Measurements from ENCODE around the gene PPP1R9A.
A peak's percentile ranks its signal among the peaks of the same experiment; 100 is the strongest.

The PPP1R9A gene

GRCh38 chr7:94907026-94907810 is at the start of gene PPP1R9A:
TSS of gene PPP1R9A (plus strand) at chr7:94907594. CDS start at chr7:94910114, 2,520 bp downstream.
- no peaks in the 10 kb centered on the region for H3K9me3 ChIP-seq (ENCODE audit: control insufficient read depth, insufficient read depth, low read length)
- H3K4me1 ChIP-seq (ENCODE audit: insufficient read depth, low read length), result peaks cover 5% of the 10 kb centered on the region; the same call in 1 of the 2 replicates
- no peaks in the 10 kb centered on the region for H3K36me3 ChIP-seq (ENCODE audit: insufficient read depth, low read length)
- peak within 1 kb of the TSS; percentile 85 for H3K9ac ChIP-seq (ENCODE audit: low read depth, low read length)

- H3K9me3 ChIP-seq (ENCODE audit: control insufficient read depth, insufficient read depth, low read length), result no peaks in the 10 kb centered on the region
- H3K9ac ChIP-seq (ENCODE audit: low read depth, low read length), result no peak overlapping the region
- H3K36me3 ChIP-seq (ENCODE audit: insufficient read depth, low read length), result no peaks in the 10 kb centered on the region
- H3K4me1 ChIP-seq (ENCODE audit: insufficient read depth, low read length), result no peaks in the 10 kb centered on the region
These were observed 36.3 kb upstream of the PPP1R9A start for GRCh38 chr7:94871132-94871531.

GRCh38 chr7:94873239-94873638 is 34.2 kb upstream of the PPP1R9A start:
- peaks cover 2% of the 10 kb centered on the region; the same call in 1 of the 2 replicates for H3K9me3 ChIP-seq (ENCODE audit: control insufficient read depth, insufficient read depth, low read length)
- no peaks in the 10 kb centered on the region for H3K36me3 ChIP-seq (ENCODE audit: insufficient read depth, low read length)
- no peaks in the 10 kb centered on the region for H3K4me1 ChIP-seq (ENCODE audit: insufficient read depth, low read length)
- H3K9ac ChIP-seq (ENCODE audit: low read depth, low read length), result no peak overlapping the region

GRCh38 chr7:94874036-94874785 is 33.2 kb upstream of the PPP1R9A start:
- no peaks in the 10 kb centered on the region for H3K4me1 ChIP-seq (ENCODE audit: insufficient read depth, low read length)
- peaks cover 7% of the 10 kb centered on the region; the same call in 1 of the 2 replicates for H3K9me3 ChIP-seq (ENCODE audit: control insufficient read depth, insufficient read depth, low read length)
- H3K36me3 ChIP-seq (ENCODE audit: insufficient read depth, low read length), result no peaks in the 10 kb centered on the region
- H3K9ac ChIP-seq (ENCODE audit: low read depth, low read length), result no peak overlapping the region

GRCh38 chr7:94875201-94875600 is 32.2 kb upstream of the PPP1R9A start:
- no peak overlapping the region for H3K9ac ChIP-seq (ENCODE audit: low read depth, low read length)
- peaks cover 7% of the 10 kb centered on the region; the same call in 1 of the 2 replicates for H3K9me3 ChIP-seq (ENCODE audit: control insufficient read depth, insufficient read depth, low read length)
- no peaks in the 10 kb centered on the region for H3K36me3 ChIP-seq (ENCODE audit: insufficient read depth, low read length)
- no peaks in the 10 kb centered on the region for H3K4me1 ChIP-seq (ENCODE audit: insufficient read depth, low read length)

GRCh38 chr7:94877731-94878670 is 29.4 kb upstream of the PPP1R9A start:
- Histone ChIP-seq H3K9me3 (ENCODE audit: control insufficient read depth, insufficient read depth, low read length) (peaks cover 7% of the 10 kb centered on the region; the same call in 1 of the 2 replicates), H3K4me1 (ENCODE audit: insufficient read depth, low read length) (no peaks in the 10 kb centered on the region), H3K36me3 (ENCODE audit: insufficient read depth, low read length) (no peaks in the 10 kb centered on the region), H3K9ac (ENCODE audit: low read depth, low read length) (no peak overlapping the region)

GRCh38 chr7:94882891-94883290 is 24.5 kb upstream of the PPP1R9A start:
- Histone ChIP-seq H3K9me3 (ENCODE audit: control insufficient read depth, insufficient read depth, low read length) (peaks cover 7% of the 10 kb centered on the region; the same call in 1 of the 2 replicates), H3K9ac (ENCODE audit: low read depth, low read length) (no peak overlapping the region), H3K4me1 (ENCODE audit: insufficient read depth, low read length) (no peaks in the 10 kb centered on the region), H3K36me3 (ENCODE audit: insufficient read depth, low read length) (no peaks in the 10 kb centered on the region)

GRCh38 chr7:94883616-94884015 is 23.8 kb upstream of the PPP1R9A start:
- Histone ChIP-seq H3K36me3 (ENCODE audit: insufficient read depth, low read length) (no peaks in the 10 kb centered on the region), H3K4me1 (ENCODE audit: insufficient read depth, low read length) (no peaks in the 10 kb centered on the region), H3K9me3 (ENCODE audit: control insufficient read depth, insufficient read depth, low read length) (peaks cover under 1% of the 10 kb centered on the region; the same call in 1 of the 2 replicates), H3K9ac (ENCODE audit: low read depth, low read length) (no peak overlapping the region)

- H3K9me3 ChIP-seq (ENCODE audit: control insufficient read depth, insufficient read depth, low read length), result no peaks in the 10 kb centered on the region
- no peaks in the 10 kb centered on the region for H3K4me1 ChIP-seq (ENCODE audit: insufficient read depth, low read length)
- H3K36me3 ChIP-seq (ENCODE audit: insufficient read depth, low read length), result no peaks in the 10 kb centered on the region
- H3K9ac ChIP-seq (ENCODE audit: low read depth, low read length), result no peak overlapping the region
These were observed 18.8 kb upstream of the PPP1R9A start for GRCh38 chr7:94888551-94888950.

- H3K4me1 ChIP-seq (ENCODE audit: insufficient read depth, low read length), result no peaks in the 10 kb centered on the region
- no peaks in the 10 kb centered on the region for H3K36me3 ChIP-seq (ENCODE audit: insufficient read depth, low read length)
- no peak overlapping the region for H3K9ac ChIP-seq (ENCODE audit: low read depth, low read length)
- no peaks in the 10 kb centered on the region for H3K9me3 ChIP-seq (ENCODE audit: control insufficient read depth, insufficient read depth, low read length)
These were observed 18.3 kb upstream of the PPP1R9A start for GRCh38 chr7:94888995-94889523.

GRCh38 chr7:94890216-94890615 is 17.2 kb upstream of the PPP1R9A start:
- Histone ChIP-seq H3K36me3 (ENCODE audit: insufficient read depth, low read length) (no peaks in the 10 kb centered on the region), H3K4me1 (ENCODE audit: insufficient read depth, low read length) (no peaks in the 10 kb centered on the region), H3K9me3 (ENCODE audit: control insufficient read depth, insufficient read depth, low read length) (no peaks in the 10 kb centered on the region), H3K9ac (ENCODE audit: low read depth, low read length) (no peak overlapping the region)

- no peaks in the 10 kb centered on the region for H3K4me1 ChIP-seq (ENCODE audit: insufficient read depth, low read length)
- H3K9me3 ChIP-seq (ENCODE audit: control insufficient read depth, insufficient read depth, low read length), result no peaks in the 10 kb centered on the region
- no peaks in the 10 kb centered on the region for H3K36me3 ChIP-seq (ENCODE audit: insufficient read depth, low read length)
- H3K9ac ChIP-seq (ENCODE audit: low read depth, low read length), result no peak overlapping the region
These were observed 13.7 kb upstream of the PPP1R9A start for GRCh38 chr7:94893661-94894060.

- H3K36me3 ChIP-seq (ENCODE audit: insufficient read depth, low read length), result no peaks in the 10 kb centered on the region
- no peaks in the 10 kb centered on the region for H3K4me1 ChIP-seq (ENCODE audit: insufficient read depth, low read length)
- H3K9ac ChIP-seq (ENCODE audit: low read depth, low read length), result no peak overlapping the region
- no peaks in the 10 kb centered on the region for H3K9me3 ChIP-seq (ENCODE audit: control insufficient read depth, insufficient read depth, low read length)
These were observed 9.9 kb upstream of the PPP1R9A start for GRCh38 chr7:94897541-94897940.

- H3K36me3 ChIP-seq (ENCODE audit: insufficient read depth, low read length), result no peaks in the 10 kb centered on the region
- H3K9me3 ChIP-seq (ENCODE audit: control insufficient read depth, insufficient read depth, low read length), result no peaks in the 10 kb centered on the region
- no peak overlapping the region for H3K9ac ChIP-seq (ENCODE audit: low read depth, low read length)
- H3K4me1 ChIP-seq (ENCODE audit: insufficient read depth, low read length), result no peaks in the 10 kb centered on the region
These were observed 9.1 kb upstream of the PPP1R9A start for GRCh38 chr7:94898340-94898739.
